GM20000 (cell line): ENCODE measurements around the gene AASS.
A peak's percentile ranks its signal among the peaks of the same experiment; 100 is the strongest.

ENCODE experiments used
- DNase-seq: peaks from one replicate; pipeline ENCODE4 v3.0.0; 2012; ENCODE audit warnings: low spot score
- TF ChIP-seq, protein P1 (sequence below): IDR thresholded peaks from 2 replicates; pipeline ENCODE4 v1.5.1; 2012; ENCODE audit warnings: mild to moderate bottlenecking, control low read depth; ENCODE audit errors: extremely low read depth, missing control alignments

AASS gene

DNA sequence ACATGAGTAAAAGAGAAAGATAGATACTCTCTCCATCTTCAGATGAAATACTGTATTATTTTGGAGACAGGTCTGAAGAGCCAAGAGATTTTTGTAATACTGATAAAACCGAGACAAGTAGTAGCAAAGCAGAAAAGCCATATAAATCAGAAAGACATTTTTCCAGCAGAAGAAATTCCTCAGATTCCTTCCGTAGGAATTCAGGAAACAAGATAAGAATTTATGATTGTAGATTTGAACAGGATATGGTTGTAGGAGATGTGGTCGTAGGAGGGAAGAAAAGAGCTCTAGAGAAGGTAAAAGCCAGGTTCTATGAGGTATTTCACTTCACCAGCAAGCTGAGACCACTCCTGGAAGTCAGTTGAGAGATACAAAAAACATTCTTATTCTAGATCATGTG is 17.6 kb upstream of the AASS start:
- TF ChIP-seq, protein P1, sequence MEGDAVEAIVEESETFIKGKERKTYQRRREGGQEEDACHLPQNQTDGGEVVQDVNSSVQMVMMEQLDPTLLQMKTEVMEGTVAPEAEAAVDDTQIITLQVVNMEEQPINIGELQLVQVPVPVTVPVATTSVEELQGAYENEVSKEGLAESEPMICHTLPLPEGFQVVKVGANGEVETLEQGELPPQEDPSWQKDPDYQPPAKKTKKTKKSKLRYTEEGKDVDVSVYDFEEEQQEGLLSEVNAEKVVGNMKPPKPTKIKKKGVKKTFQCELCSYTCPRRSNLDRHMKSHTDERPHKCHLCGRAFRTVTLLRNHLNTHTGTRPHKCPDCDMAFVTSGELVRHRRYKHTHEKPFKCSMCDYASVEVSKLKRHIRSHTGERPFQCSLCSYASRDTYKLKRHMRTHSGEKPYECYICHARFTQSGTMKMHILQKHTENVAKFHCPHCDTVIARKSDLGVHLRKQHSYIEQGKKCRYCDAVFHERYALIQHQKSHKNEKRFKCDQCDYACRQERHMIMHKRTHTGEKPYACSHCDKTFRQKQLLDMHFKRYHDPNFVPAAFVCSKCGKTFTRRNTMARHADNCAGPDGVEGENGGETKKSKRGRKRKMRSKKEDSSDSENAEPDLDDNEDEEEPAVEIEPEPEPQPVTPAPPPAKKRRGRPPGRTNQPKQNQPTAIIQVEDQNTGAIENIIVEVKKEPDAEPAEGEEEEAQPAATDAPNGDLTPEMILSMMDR: no peak
- DNase-seq: no peak

DNA sequence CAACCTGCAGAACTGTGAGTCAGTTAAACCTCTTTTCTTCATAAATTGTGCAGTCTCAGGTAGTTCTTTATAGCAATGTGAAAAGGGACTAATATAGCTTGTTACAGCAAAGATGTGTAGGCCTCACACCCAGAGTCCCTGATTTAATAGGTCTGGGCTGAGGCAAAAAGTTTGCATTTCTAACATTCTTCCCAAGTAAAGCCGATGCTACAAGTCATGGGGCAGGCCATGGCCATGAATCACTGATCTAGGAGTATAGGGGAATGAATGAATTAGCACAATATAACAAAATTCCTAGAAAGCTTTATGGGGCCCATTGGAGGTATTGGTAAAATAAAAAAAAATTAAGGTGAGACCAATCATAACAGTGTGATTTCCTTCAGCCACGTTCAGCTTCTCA is 11.5 kb upstream of the AASS start:
- TF ChIP-seq, protein P1: no peak
- DNase-seq: no peak

DNA sequence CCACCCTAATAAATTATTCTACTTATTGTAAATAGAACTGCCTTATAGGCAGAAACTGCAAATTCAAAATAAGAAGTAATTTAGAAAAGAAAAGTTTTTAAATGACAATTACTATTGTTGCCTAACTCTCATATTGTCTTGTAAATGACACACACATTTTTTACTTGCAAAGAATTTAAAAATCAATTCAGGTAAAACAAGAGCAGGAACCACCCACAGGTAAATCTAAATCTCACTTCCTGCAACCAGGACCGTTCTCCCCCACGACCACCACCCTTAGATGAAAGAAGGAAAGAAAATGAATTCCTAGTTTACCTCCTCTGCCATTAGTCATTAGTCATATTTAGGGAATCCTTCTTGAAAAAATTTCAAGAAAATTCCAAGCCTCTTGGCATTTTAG is 4.8 kb upstream of the AASS start:
- no peak for DNase-seq
- TF ChIP-seq, protein P1: no peak

DNA sequence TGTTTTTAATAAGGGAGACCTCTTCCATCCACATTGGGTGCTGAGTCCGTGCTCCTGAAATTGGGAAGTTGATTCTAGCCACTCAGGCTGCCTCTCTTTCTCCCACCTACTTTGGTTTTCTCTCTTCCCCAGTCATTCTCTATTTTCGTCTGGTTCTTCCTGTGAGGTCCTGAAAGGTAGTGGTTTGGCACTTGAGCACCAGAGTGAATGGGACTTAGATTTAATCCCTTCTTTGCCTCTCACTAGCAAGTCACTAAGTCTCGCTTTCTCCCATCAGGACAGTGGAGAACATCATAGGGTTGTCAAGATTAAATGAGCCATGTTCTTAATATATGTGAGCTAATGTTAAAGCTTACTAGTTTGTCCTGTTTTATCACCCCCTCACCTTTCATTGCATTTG is 4.0 kb upstream of the AASS start:
- TF ChIP-seq, protein P1: no peak
- DNase-seq: no peak

DNA sequence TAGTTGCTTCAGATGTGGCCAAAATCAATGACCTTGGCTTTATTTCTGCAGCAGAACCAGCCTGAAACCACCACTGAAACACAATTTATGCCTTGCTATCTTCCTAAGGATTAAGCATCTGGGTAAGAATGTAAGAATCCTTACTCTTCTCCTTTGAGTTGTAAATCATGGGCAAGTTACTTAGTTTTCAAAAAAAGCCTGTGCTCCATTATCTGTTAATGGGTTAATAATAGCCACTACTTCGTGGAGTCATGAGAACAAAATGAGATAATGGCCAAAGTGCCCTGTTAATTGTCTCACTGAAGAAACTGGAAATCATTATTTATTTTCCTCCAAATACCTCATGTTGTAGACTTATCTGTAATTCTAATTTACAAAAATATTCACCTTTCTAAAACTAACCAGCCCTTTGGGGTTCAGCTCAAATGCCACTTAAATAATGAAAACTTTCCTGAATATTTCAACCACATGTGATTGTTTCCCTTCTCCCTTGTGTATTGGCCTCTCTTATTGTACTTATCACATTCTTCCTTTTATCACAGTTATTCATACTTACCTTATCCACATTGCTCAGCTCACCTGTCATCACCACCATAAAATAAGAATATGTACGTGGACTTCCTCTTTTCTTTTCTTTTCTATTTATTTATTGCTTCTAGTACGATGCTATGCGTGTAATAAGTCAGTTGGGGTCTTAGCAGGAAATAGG is 2.0 kb upstream of the AASS start:
- no peak for DNase-seq

DNA sequence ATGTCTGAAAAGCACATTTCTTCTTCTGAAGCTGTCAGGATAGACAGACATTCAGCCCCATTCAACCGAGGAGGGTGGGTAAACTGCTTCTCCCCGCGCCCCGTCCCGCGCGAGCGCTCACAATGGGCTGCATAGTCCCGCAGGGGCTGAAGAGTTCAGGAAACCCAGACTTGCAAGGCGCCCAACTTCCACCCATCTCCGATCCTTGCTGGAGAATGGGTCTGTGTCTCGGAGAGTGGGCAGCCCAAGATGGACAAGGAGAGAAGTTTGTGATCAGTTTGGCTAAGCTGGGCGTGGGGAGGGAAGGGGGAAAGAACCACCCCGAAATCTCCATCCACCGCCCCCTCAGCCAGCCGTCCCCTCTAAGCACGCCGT is 686 bp downstream of the AASS start:
- peak; percentile 8 for DNase-seq
- TF ChIP-seq, protein P1: no peak

More for the DNA sequence above, 2.0 kb upstream of the AASS start:
- TF ChIP-seq, protein P1: no peak

DNA sequence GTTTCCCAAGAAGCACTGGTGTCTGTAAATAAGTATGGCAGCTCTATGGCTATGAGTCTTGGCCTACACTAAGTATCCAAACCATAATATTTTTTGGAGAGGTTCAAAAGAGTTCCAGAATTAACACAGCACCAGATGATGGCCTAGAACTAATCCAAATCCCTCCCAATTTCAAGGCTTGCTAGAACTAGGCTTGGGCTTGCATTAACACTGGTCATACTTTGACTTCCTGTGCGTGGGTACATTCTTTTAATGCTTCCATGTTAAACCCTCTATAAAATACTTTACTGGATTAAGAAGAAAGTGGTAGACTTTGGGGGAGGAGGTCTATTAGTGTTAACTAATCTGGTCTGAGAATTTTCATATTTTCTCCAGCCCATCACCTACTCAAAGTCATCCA is 3.1 kb downstream of the AASS start:
- DNase-seq: no peak
- TF ChIP-seq, protein P1: no peak
